ELR (cell line): ENCODE data around the gene ZSWIM6.

Experiments
- DNase-seq: peaks from one replicate; pipeline ENCODE4 v3.0.0-alpha.2; 2015; ENCODE audit warnings: low read depth

The ZSWIM6 gene

DNA sequence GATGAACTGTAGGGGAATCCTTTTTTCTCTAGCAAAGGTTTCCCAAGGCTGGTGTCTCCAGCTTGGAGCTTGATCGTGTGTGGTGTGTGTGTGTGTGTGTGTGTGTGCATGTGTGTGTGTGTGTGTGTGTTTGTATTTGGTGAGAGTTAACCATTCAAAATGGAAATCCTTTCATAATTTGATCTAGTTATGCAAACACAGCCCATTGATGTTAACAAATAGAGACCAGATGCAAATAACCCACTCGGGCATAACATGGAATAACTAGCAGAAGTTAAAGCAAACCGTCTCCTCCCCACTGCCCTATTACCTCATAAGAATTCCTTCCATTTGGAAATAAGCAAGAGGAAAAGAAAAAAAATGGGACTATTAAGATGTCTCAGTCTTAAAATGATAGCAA is 24.9 kb upstream of the ZSWIM6 start:
- no peak for DNase-seq

DNA sequence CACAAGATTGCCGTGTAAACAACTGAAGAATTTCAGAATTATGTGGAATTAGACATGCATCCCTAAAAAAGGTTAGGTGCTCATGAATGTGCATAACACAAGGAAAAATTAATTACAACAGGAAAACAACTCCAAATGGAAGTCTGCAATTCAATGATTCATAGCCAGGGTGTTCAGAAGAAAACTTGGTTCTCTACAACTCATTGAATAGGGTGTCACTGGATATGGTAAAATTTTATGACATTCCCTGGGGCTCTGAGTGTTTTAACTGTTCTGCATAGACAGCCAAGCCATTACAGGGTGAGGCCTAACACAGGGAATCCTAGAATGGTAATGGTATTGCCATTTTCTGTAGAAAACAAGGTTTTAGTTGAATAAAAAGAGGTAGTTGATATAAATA is 24.4 kb upstream of the ZSWIM6 start:
- DNase-seq: peak; percentile 45

GRCh38 chr5:61308712-61309111 is 23.3 kb upstream of the ZSWIM6 start:
- peak; percentile 36 for DNase-seq

- no peak for DNase-seq
These were observed 22.9 kb upstream of the ZSWIM6 start for GRCh38 chr5:61309115-61309514.

GRCh38 chr5:61311056-61311610 is 20.9 kb upstream of the ZSWIM6 start:
- no peak for DNase-seq

DNA sequence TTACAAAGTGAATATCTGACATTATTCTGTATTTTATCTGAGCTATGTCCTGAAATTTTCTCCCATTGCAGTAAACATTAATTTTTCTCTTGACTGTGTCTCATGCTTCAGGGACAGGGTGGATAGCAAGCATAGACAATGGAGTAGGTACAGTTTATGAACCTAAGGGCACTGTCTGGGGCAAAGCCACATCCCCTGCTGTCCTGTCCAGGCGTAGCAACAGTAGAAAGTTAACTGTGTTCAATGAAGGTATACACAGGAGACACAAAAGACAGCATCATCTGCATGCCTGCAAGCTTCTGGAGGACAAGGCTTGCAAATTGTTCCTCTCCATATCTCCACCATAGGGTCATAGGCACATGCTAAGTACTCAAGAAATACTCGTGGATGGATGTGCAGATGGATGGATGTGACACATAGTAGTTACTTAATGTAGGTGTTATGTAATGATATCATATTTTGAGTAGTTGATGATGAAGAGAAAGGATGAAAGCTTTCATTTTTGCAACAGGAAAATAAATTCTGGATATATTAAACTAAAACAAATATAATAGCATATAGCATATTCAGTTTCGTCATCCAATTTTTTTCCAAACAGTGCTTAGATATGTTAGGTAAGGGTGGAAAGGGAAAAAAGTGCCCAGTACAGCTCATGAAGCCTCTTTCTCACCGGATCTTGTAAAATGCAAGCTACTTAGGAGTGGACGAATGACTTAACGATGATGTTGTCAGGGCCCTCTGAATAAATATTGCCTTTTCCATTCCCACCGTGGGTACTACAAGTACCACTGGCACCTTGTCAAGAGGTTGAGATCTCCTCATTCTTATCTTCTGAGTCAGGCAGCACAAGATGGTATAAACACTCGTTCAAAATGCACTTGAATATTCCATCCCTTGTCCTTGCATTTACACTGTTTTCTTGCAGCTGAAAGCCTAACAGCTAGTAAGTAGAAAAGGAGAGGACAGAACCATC is 19.9 kb upstream of the ZSWIM6 start:
- peak; percentile 94 for DNase-seq

DNA sequence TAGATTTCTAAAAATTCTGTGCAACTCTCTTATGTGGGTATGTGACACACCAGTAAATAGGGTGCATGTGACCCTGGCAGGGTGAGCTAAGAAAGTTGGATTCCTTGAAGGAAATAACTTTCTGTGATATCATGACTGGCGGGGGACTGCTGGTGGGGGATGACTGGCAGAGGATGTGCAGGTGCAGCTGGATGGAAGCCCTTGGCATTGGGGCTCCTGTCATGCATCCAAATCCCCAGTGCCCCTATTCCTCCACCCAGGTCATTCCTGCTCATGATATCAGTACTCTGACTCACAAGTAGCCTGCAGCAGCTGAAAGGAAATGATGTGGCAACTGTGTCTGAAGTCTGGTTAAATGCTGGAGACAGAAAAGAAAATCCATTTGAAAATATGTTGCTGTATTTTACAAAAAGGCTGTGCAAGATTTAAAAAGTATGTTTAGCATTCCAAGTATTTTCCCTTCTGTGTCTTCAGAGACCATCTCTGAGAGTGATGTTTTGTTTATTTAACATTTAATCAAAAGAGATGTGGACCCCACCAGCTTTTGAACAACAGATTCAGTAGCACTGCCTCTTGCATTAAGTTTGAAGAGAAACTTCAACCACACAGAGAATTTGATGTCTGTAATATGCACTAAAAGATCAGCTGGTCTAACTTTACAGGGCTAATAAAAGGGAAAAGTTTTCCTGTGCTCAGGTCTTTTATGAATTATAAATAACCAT is 17.9 kb upstream of the ZSWIM6 start:
- DNase-seq: peak; percentile 89

GRCh38 chr5:61318376-61318775 is 13.7 kb upstream of the ZSWIM6 start:
- DNase-seq: no peak

DNA sequence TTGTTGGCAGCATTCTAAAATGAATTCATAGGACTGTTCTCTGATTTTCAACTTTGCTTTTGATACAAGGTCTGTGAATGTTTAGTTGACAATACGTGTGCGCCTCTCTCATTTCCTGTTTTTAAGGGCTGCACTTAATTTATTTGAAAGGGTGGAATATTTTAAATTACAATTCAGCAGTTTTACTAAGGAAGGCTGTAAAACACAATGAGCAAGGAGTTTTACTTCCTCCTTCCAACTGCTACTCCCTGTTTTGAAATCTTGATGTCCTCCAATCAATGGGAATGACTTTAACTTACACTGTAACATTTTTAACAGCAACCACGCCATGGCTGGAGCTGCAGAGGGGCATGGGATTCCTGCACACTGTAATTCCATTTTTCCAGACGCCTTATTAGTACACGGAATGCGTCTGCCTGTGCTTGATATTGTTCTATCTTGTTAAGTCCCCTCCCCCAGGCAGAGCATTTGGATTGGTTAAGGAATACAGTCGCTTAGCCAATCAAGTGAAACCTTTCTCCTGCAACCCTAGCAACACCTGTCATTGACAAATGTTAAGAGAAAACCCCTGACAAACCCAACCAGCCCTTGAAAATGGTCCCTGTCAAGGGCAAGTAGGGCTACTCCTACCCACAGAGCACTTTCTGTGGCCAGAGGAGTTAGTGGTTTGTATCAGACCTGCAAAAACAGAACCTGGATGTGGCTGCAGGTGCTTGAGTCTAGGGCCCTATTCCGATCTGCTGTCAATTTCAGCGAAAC is 12.5 kb upstream of the ZSWIM6 start:
- no peak for DNase-seq

- DNase-seq: no peak
These were observed 11.2 kb upstream of the ZSWIM6 start for GRCh38 chr5:61320860-61321259.

DNA sequence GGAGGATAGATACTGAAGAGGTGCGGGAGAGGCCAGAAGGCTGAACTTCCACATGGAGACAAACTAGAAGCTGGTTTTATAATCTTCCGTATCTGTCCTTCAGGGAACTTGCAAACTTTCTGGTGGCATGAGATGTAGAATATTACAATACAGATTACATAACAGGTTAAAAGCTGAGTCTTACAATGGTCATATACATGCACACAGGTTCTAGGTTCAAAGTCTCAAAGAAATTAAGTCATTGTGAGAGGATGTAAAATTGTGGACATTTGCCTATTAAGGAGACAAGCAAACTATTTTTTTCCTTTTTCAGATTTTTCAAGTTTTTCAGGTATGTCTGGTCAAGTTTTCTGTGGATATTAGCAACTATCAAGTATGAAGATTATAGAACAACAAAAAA is 10.4 kb upstream of the ZSWIM6 start:
- no peak for DNase-seq

DNA sequence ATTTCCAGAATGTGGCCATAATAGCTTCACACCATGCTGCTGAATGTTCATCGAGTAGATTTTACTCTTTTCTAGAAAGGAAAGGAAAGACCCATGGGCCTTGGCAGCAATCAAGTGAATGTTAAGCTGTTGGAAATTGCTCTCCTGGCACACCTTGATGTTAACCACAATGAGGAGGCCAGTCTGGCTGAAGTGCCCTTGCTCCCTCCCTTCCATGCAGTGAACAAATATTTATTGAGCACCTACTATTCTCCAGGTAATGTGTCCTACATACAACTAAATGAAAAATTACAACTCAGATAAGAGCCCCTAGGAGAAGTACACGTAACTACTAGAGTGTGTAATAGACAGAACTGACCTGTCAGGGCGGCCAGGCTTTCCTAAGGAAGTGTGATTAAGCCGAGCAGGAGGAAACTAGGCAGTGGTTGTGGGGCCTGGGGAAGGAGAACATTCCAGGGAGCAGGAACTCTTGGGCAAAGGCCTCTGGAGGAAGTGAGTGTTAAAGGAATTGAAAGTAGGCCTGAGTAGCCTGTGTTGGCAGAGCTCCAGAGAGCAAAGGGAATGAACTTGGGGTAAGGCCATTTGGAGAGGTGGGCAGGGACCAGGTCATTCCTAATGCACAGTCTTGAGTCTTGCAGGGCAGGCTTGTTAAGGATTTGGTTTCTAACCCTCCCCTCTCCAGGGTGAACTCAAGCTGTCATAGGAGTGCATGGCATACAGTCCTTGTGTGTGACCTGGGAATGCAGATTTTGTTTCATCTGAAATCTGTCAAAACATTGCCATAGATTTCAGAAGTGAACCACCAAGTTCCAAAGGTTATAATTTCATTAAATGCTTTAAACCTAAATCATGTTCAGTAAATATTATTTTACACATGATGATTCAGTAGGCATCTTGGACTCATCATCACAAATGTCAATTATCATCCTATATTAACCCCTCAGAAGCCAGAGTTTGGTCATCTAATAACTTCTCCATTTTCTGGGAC is 9.0 kb upstream of the ZSWIM6 start:
- DNase-seq: peak; percentile 88

- DNase-seq: peak; percentile 93
These were observed 4.0 kb upstream of the ZSWIM6 start for GRCh38 chr5:61327760-61328753.

- DNase-seq: peak; percentile 11
These were observed 3.1 kb upstream of the ZSWIM6 start for GRCh38 chr5:61328791-61329549.

DNA sequence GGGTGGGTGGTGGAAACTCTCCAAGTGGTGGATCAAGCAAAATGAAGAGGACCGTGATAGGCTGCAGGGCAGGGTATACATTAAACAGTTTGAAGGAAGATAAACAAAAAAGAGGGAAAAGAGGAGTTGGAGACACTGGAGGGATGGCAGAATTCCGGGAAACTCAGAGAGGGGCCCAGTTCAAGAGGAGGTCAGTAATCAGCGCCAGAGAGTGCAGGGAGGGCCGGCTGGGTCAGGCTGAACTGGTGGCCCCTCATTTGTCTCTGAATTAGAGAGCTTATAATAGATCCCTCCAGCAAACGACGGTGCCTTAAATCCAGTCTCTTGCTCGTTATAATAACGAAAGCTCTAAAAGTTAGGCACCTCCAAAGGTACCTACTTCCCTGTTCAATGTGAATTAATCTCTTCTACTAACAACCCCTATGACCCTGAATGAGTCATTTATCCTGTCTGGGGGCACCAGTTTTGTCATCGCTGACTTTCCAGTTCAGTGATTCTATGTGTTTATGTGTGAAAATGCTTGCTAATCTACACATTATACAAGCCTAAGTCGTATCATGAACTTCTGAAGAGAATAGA is 2.4 kb upstream of the ZSWIM6 start:
- DNase-seq: peak; percentile 78

GRCh38 chr5:61330341-61330844 is 1.7 kb upstream of the ZSWIM6 start:
- DNase-seq: peak; percentile 64

- peak; percentile 82 for DNase-seq
These were observed 1.1 kb upstream of the ZSWIM6 start for GRCh38 chr5:61330845-61331406.

GRCh38 chr5:61332358-61332749 is 296 bp downstream of the ZSWIM6 start:
- DNase-seq: peak; percentile 46
